Brain microvascular endothelial cell (primary cell): Measurements from ENCODE around the gene TNIP1.

Source experiments
- DNase-seq: peaks from one replicate; pipeline ENCODE4 v3.0.0-alpha.2; 2020
- H3K27ac ChIP-seq: fragments of 250-450 bp; sonication (Bioruptor Pico); 2 replicates; pipeline ENCODE4 v1.5.1; 2020; ENCODE audit warnings: mild to moderate bottlenecking, moderate library complexity
- H3K27me3 ChIP-seq: fragments of 250-450 bp; sonication (Bioruptor Pico); replicated peaks from 2 replicates; pipeline ENCODE4 v1.5.1; 2020; ENCODE audit warnings: mild to moderate bottlenecking
- H3K36me3 ChIP-seq: fragments of 250-450 bp; sonication (Bioruptor Pico); replicated peaks from 2 replicates; pipeline ENCODE4 v1.5.1; 2020; ENCODE audit warnings: mild to moderate bottlenecking
- H3K4me3 ChIP-seq: 2 replicates; pipeline ENCODE4 v1.5.1; 2011; ENCODE audit warnings: low read depth, mild to moderate bottlenecking, control low read depth, low read length, moderate library complexity
- CTCF ChIP-seq: IDR thresholded peaks from 2 replicates; pipeline ENCODE4 v1.5.1; 2011; ENCODE audit warnings: low read depth, mild to moderate bottlenecking, moderate library complexity, low read length, control low read depth, inconsistent platforms; ENCODE audit errors: missing control alignments
- in situ Hi-C: cut with HindIII; loops from 2 replicates; pipeline ENCODE4 v1.10.0; 2017; ENCODE audit warnings: low sequenced_read_pairs, low pct_ligation_motif_present

The TNIP1 gene

GRCh38 chr5:151029179-151030055 lies 51.4 kb downstream of the TNIP1 start:
- no peak overlapping the region for H3K27ac ChIP-seq
- no peak for DNase-seq
- H3K27me3 ChIP-seq, result no peaks in the 10 kb centered on the region
- peaks cover 47% of the 10 kb centered on the region for H3K36me3 ChIP-seq
- H3K4me3 ChIP-seq, result no peak overlapping the region
- no peak for TF ChIP-seq CTCF
- in situ Hi-C loops, result no loop called here

- Histone ChIP-seq H3K27ac (no peak overlapping the region), H3K36me3 (peaks cover 44% of the 10 kb centered on the region), H3K4me3 (no peak overlapping the region), H3K27me3 (no peaks in the 10 kb centered on the region)
- no peak for TF ChIP-seq CTCF
- in situ Hi-C loops, result no loop called here
- DNase-seq, result no peak
Measured at GRCh38 chr5:151028717-151029116, 52.1 kb downstream of the TNIP1 start.

- Histone ChIP-seq H3K27ac (no peak overlapping the region), H3K27me3 (no peaks in the 10 kb centered on the region), H3K4me3 (no peak overlapping the region), H3K36me3 (peaks cover 42% of the 10 kb centered on the region)
- no peak for DNase-seq
- no peak for TF ChIP-seq CTCF
- in situ Hi-C loops, result no loop called here
Measured at GRCh38 chr5:151027961-151028479, 52.8 kb downstream of the TNIP1 start.

- Histone ChIP-seq H3K27me3 (no peaks in the 10 kb centered on the region), H3K4me3 (no peak overlapping the region), H3K27ac (no peak overlapping the region), H3K36me3 (peaks cover 32% of the 10 kb centered on the region)
- in situ Hi-C loops, result no loop called here
- no peak for TF ChIP-seq CTCF
- DNase-seq, result no peak
Measured at GRCh38 chr5:151026679-151027078, 54.2 kb downstream of the TNIP1 start.

- in situ Hi-C loops, result no loop called here
- Histone ChIP-seq H3K36me3 (peaks cover 26% of the 10 kb centered on the region), H3K4me3 (no peak overlapping the region), H3K27ac (no peak overlapping the region), H3K27me3 (no peaks in the 10 kb centered on the region)
- TF ChIP-seq CTCF, result no peak
- no peak for DNase-seq
Measured at GRCh38 chr5:151026088-151026487, 54.7 kb downstream of the TNIP1 start.

GRCh38 chr5:151025250-151025606 lies 55.6 kb downstream of the TNIP1 start:
- no peak for TF ChIP-seq CTCF
- no peak overlapping the region for H3K4me3 ChIP-seq
- in situ Hi-C loops, result no loop called here
- H3K27ac ChIP-seq, result no peak overlapping the region
- no peaks in the 10 kb centered on the region for H3K27me3 ChIP-seq
- no peak for DNase-seq
- H3K36me3 ChIP-seq, result peaks cover 17% of the 10 kb centered on the region
